ENCODE results near the gene ONECUT2.

The ONECUT2 gene

GRCh38 chr18:57431467-57432080, 3.6 kb upstream of the ONECUT2 start:
- TF ChIP-seq, protein P1, sequence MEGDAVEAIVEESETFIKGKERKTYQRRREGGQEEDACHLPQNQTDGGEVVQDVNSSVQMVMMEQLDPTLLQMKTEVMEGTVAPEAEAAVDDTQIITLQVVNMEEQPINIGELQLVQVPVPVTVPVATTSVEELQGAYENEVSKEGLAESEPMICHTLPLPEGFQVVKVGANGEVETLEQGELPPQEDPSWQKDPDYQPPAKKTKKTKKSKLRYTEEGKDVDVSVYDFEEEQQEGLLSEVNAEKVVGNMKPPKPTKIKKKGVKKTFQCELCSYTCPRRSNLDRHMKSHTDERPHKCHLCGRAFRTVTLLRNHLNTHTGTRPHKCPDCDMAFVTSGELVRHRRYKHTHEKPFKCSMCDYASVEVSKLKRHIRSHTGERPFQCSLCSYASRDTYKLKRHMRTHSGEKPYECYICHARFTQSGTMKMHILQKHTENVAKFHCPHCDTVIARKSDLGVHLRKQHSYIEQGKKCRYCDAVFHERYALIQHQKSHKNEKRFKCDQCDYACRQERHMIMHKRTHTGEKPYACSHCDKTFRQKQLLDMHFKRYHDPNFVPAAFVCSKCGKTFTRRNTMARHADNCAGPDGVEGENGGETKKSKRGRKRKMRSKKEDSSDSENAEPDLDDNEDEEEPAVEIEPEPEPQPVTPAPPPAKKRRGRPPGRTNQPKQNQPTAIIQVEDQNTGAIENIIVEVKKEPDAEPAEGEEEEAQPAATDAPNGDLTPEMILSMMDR (conservative IDR thresholded peaks at IDR 0.05; ENCODE audit: control insufficient read depth, insufficient read depth, low read depth, low read length), result no peak
- H3K4me3 ChIP-seq (ENCODE audit: control insufficient read depth, low read depth, low read length), result no peak overlapping the region

DNA sequence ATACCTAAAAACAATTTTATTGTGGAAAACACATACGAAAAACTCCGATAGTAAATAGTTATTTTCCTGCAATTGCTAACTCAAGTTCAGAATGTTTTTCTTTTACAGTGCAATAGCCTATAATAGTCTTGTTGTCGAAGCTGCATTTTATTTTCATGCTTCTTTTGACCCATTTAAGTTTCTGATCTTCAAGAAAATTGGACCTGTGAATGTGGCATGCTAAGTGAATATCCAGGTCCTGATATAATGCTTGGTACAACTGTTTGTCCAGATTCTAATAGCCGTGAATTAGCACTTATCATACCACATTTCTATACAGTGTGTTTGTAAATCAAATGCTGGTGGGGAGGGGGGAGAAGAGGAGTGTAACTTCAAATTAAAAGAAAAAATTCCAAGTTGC, 3.0 kb upstream of the ONECUT2 start:
- TF ChIP-seq, protein P1 (conservative IDR thresholded peaks at IDR 0.05; ENCODE audit: control insufficient read depth, insufficient read depth, low read depth, low read length), result no peak
- no peak for DNase-seq (ENCODE audit: low read depth)

More at GRCh38 chr18:57431467-57432080, 3.6 kb upstream of the ONECUT2 start:
- DNase-seq (ENCODE audit: low read depth), result no peak

DNA sequence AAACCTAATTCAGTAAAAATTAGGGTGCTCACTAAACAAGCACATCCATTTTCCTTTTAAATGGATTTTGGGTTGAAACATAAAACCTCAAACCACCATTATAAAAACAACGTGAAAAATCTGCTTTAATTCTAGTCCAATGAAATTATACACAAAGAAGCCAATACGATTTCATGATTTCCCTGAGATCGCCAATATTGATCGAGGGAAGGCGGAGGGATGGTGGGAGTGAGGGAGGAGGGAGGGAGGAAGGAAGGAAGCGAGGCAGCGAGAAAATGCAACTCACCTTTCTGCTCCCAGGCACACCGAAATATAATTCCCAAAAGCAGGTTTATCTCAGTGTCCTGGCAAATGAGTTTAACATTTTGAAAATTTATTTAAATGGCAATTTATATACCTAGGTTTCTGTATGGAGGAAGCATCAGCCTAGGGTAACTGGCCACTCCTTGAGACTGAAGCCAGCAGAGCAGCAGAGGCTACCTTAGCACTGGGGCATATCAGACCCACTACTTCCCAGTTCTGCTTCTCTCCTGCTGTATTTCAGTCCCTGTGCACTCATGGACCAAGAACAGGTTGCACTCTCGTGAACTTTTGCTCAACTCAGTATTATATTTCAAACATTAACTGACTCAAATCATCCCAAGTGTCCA, 2.3 kb upstream of the ONECUT2 start:
- DNase-seq (ENCODE audit: low read depth), result no peak
- TF ChIP-seq, protein P1 (conservative IDR thresholded peaks at IDR 0.05; ENCODE audit: control insufficient read depth, insufficient read depth, low read depth, low read length), result no peak
- H3K4me3 ChIP-seq (ENCODE audit: control insufficient read depth, low read depth, low read length), result no peak overlapping the region

More for the DNA sequence above, 3.0 kb upstream of the ONECUT2 start:
- H3K4me3 ChIP-seq (ENCODE audit: control insufficient read depth, low read depth, low read length), result no peak overlapping the region

GRCh38 chr18:57433482-57433881, 1.7 kb upstream of the ONECUT2 start:
- TF ChIP-seq, protein P1 (conservative IDR thresholded peaks at IDR 0.05; ENCODE audit: control insufficient read depth, insufficient read depth, low read depth, low read length), result no peak

GRCh38 chr18:57433934-57434535, 1.1 kb upstream of the ONECUT2 start:
- DNase-seq (ENCODE audit: low read depth), result no peak
- no peak overlapping the region for H3K4me3 ChIP-seq (ENCODE audit: control insufficient read depth, low read depth, low read length)
- TF ChIP-seq, protein P1 (conservative IDR thresholded peaks at IDR 0.05; ENCODE audit: control insufficient read depth, insufficient read depth, low read depth, low read length), result no peak

More at GRCh38 chr18:57433482-57433881, 1.7 kb upstream of the ONECUT2 start:
- no peak overlapping the region for H3K4me3 ChIP-seq (ENCODE audit: control insufficient read depth, low read depth, low read length)
- DNase-seq (ENCODE audit: low read depth), result no peak

- H3K4me3 ChIP-seq (ENCODE audit: control insufficient read depth, low read depth, low read length), result no peak overlapping the region
- TF ChIP-seq, protein P1 (conservative IDR thresholded peaks at IDR 0.05; ENCODE audit: control insufficient read depth, insufficient read depth, low read depth, low read length), result no peak
- DNase-seq (ENCODE audit: low read depth), result no peak
Measured at GRCh38 chr18:57435846-57436190, 644 bp downstream of the ONECUT2 start.

Measured in fibroblast of mammary gland (primary cell).